MM.1S (cell line): ENCODE data around the gene NDFIP2.

Experiments used
- CTCF ChIP-seq: fragments of 300-600 bp; sonication (generic); IDR thresholded peaks from 2 replicates; pipeline ENCODE4 v1.5.1; 2016; ENCODE audit warnings: antibody characterized with exemption, low read length, mixed read lengths
- EZH2 ChIP-seq: fragments of 300-600 bp; sonication (generic); optimal IDR thresholded peaks from 2 replicates; pipeline ENCODE3; 2017; ENCODE audit warnings: low read depth, mild to moderate bottlenecking, antibody characterized with exemption, low read length, mixed read lengths

- TF ChIP-seq EZH2, result no peak
- no peak for TF ChIP-seq CTCF
Measured at GRCh38 chr13:79511611-79512010, 30.7 kb downstream of the NDFIP2 start.
